ENCODE data around the gene DGLUCY. TPM values are rescaled to one million over a fixed set of nuclear protein-coding genes. Genes with fewer than 3 reads are reported as not detected.
"Not testable (repeated sequence)": the region's sequence is repeated elsewhere in the genome, so short reads cannot be mapped to it uniquely, and the experiment has no call there.

DGLUCY gene
- polyA plus RNA-seq, 1 donor = 29.4 TPM

DNA sequence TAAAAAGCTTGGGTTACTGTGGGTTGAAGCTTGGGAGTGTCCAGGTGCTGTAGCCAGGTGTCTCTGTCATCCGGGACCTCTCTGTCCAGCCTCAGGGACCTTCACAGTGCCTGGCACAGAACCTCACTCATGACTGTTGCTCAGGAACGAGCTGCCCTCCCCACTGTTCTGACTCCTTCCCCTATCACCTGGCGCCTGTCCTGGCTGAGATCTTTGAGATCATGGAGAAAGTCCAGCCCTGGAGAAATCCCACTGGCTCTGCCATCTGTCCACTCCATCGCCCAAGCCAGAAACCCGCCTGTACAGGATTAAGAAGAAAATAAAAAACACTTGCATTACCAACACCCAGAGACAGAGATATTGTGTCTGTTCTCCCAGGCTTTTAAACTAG is 53.5 kb downstream of the DGLUCY start:
- no peak for DNase-seq (ENCODE audit: low read depth)

DNA sequence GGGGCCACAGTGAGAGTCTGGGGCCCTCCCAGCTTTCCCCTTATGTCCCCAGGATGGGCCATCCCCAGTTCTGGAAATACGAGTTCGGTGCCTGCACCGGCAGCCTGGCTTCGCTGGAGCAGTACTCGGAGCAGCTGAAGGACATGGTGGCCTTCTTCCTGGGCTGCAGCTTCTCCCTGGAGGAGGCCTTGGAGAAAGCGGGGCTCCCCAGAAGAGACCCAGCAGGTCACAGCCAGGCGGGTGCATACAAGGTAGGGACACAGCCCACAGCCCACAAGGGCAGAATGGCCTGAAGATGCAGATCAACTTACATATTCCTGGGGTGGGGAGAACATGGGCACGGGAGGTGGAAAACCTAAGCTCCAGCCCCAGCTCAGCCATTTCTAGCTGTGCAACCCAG is 56.1 kb downstream of the DGLUCY start:
- no peak for DNase-seq (ENCODE audit: low read depth)

DNA sequence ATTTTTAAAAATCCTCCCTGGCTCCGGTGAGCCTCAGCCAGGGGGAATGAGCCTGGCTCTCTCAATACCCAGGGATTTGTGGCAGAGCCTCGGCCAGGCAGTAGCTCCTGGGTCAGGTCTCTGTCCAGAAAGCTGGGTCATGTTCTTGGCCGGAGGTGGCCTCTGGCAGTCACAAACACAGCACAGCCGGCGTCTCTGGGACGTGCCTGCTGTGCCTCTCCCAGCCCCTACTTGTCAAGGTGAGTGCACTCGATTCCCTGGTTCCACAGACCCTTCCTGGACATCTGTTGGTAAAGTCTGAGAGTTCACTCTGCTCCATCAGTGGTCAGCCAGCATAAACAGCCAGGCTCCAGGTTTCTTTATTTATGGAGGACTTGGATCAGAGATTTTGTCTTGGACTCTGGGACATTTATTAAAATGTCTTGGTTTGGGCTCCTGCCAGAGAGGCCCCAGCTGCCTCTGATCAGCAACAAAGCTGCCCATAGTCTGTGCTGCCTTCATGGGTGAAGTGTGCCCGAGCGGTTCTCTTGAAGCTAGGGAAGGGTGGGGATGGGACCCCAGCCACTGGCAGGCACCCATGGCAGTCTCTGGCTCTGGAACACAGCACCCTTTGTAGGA is 56.7 kb downstream of the DGLUCY start:
- DNase-seq (ENCODE audit: low read depth) = no peak

DNA sequence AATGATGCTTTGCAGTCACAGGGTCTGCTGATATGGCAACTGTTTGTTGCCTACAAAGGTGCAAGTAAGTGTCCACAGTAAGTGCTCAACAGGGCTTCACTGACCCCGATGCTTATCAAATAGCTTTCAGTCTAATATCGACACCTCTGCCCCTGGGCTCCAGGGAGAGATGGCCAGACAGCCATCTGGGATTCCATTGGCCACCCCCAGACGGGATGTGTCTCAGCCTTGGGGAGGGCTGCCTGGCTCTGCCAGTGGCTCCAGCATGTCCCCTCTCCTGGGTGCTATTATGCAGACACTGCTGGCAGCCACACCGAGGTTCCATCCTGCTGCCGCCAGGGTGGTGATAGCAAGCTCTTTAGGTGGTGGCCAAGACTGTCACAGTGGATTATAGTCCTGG is 57.4 kb downstream of the DGLUCY start:
- DNase-seq (ENCODE audit: low read depth) = no peak

DNA sequence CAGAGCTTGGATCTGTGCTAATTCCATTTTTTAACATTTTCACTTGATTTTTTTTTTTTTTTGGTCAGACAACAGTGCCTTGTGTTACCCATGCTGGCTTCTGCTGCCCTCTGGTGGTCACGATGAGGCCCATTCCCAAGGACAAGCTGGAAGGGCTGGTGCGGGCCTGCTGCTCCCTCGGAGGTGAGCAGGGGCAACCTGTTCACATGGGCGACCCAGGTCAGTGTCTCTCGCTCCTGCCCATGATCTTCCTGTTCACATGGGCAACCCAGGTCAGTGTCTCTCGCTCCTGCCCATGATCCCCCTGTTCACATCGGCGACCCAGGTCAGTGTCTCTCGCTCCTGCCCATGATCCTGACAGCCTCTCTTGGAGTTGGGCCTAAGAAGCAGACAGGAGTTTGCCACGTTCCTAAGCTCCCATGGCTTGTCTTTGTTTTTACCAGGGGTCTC is 59.4 kb downstream of the DGLUCY start:
- DNase-seq (ENCODE audit: low read depth) = peak; percentile 57

DNA sequence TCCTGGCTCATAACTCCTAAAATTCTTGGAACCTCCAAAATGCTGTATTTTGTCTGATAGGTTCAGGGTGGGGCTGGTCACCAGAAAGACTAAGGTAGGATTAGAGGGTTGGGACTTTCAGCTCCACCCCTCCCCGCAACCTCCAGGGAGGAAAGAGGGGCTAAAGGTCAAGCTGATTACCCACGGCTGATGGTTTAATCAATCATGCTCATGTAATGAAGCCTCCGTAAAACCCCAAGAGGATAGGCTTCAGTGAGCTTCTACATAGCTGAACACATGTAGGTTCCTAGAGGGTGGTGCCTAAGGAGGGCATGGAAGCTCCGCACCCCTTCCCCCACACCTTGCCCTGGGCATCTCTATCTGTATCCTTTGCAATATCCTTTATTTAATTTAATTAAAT is 60.0 kb downstream of the DGLUCY start:
- DNase-seq (ENCODE audit: low read depth) = no peak

DNA sequence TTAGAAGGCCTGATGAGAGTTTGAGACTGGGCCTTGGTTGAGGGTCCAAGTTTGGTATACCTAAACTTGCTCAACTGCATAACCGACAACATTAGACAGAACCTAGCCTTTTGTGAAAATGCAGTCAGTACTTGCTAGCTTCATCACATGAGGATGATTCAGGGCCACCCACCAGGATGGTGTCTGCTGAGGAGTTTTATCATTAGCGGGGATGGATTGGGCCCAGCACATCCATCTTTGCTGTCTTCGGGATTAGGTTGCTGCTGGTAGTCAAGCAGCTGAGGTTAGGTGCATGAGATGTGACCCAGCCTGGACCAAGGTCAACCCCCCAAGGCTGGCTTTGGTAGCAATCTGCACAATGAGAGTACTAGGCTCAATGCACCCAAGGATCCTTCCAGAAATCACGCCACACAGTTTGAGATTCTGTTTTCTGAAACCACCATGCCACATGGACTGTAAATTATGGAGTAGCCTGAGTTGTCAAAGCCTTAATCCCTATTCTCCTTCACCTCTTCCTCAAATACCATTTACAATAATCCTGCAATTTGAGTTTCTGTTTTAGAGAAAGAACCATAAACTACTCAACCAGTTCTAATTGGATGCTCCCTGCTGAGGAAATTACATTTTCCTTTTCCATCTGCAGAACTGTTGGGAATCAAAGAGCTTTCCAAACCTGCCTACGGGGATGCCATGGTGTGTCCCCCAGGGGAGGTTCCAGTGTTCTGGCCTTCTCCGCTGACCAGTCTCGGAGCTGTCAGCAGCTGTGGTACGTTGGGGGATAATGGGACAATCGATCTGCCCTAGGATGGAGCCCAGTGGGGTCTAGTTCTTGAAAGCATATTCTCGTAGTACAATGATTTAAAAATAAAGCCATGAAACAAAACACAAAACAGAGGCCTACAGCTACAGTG is 61.7 kb downstream of the DGLUCY start:
- DNase-seq (ENCODE audit: low read depth) = no peak

DNA sequence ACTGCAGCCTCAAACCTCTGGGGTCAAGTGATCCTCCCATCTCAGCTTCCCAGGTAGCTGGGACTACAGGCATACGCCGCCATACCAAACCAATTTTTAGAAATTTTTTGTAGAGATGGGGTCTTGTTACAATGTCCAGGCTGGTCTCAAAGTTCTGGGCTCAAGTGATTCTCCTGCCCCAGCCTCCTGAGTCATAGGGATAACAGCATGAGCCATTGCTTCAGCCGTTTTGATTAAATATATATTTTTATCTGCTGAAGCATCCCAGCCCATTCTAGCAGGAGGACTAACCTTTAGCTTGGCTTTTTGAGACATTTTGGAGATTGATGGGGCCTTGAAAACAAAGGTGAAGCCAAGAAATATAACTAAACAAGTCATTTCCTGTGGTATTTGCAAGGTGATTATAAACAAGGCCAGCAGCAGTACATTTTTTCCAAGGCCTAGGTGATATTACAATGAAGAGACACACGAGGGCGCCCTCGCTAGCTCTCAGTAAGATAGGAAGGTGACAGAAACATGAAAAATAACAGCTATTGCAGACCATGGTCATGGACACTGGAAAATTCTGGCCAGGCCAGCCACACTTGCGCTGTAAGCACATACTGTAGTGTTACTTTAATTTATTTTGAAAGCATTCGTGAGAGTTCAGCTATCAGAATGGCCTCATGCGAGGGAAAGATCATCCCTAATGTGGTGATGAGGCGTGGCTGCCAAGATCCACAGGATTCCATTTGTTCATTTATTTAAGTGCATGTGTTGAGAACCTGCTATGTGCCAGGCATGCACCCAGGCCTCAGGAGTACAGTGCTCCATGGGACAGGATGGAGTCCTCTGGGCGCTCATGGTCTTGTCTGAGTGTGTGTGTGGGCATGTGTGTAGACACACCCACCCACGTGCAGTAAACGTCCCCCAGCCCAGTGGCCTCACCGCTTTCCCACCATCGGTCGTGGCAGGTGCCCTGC is 63.5 kb downstream of the DGLUCY start:
- peak; percentile 24 for DNase-seq (ENCODE audit: low read depth)

DNA sequence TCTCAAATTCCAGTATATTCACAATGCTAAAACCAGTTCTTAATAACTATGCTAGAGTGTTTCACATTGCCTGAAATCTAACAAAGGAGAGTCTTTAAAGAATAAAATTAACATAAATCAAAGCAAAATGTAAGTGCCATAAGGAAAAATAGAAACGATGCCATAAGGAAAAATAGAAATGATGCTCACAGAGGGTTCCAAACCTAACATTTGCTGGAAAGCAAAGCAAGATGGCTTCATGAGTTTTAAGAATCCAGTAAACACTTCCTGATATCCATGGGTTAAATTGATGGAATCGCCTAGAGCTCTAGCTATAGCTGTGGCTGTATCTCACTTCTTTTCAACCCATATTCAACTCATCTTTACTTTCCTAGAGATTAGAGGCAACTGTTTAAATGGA is 66.7 kb downstream of the DGLUCY start:
- no peak for DNase-seq (ENCODE audit: low read depth)

DNA sequence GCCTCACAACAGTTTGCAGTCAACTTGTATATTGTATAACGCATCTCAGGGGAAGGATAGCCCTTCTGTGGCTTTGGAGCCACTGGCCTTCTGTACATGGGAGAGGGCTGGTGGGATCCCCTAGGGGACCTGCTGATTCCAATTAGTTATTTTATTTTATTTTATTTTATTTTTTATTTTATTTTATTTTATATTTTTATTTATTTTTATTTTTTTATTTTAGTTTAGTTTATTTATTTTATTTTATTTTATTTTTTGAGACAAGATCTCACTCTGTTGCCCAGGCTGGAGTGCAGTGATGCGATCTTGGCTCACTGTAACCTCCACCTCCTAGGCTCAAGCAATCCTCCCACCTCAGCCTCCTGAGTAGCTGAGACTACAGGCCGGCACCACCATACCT is 68.9 kb downstream of the DGLUCY start:
- not testable (repeated sequence) for DNase-seq (ENCODE audit: low read depth)

DNA sequence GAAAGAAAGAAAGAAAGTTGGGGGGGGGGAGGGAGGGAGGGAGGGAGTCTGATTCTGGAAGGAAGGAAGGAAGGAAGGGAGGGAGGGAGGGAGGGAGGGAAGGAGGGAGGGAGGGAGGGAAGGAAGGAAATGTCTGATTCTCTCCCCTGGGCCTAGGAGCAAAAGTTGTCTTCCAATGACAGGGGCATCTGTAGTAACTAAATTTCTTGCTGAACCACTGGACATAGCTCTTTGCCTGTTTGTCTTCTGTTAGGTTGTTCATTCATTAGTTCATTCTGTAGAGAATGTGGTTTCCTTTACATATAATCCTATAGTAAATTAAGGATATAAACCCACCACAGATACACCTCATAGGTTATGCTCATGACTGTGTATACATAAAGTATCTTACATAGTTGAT is 70.7 kb downstream of the DGLUCY start:
- DNase-seq (ENCODE audit: low read depth) = no peak

DNA sequence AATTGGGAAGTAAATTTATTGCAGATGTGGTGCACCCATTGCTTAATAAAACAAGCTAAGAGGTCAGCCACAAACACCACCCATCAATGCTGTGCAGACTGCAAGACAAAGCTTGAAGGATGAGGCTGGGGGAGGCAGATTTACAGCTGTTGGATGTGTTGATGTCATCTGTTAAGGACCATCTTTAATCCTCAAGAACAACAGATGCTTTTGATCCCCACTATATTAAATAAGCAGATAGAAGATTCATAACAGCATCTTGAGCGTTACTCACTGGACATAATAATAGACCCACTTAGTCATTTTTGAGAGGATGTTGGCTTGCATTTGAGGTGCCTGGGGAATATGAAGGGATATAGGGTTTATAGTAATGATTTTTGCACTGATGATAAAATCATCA is 71.8 kb downstream of the DGLUCY start:
- DNase-seq (ENCODE audit: low read depth) = no peak

DNA sequence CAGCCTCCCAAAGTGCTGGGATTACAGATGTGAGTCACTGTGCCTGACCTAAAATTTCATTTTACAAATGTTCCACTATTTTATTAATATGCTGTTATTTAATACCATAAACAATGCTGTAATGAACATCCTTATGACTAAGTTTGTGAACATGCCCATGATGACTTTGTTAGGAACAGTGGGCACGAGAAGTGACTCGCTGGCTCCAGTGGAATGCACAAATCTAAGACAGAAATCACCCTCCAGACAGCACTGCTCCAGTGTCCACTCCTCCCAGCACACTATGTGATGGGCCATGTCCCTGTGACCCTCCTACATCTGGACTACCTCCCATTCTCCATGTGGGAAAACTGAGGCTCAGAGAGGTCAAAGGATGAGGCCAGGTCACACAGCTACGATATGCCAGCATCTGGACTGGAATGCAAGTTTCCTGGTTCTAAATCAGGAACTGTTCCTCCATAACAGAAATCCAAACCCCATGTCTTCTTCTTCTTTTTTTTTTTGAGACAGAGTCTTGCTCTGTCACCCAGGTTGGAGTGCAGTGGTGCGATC is 72.7 kb downstream of the DGLUCY start:
- no peak for DNase-seq (ENCODE audit: low read depth)

DNA sequence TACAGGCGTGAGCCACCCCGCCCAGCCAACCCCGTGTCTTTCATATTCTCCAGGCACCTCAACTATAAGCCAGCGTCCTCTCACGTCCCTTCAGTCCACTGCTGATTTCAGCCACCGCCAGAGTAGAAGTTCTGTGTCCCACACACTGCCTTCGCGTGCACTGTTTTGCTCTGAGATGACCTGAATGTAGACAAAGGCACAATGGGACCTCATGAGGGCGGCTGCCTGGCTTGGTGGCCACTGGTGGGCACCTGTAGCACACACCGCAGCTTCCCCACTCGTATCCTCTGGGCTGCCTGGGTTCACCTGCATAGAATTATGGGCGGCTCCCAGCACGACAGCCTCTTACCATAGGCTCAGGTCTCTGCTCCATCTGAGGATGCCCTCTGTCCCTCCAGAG is 73.4 kb downstream of the DGLUCY start:
- DNase-seq (ENCODE audit: low read depth) = no peak

DNA sequence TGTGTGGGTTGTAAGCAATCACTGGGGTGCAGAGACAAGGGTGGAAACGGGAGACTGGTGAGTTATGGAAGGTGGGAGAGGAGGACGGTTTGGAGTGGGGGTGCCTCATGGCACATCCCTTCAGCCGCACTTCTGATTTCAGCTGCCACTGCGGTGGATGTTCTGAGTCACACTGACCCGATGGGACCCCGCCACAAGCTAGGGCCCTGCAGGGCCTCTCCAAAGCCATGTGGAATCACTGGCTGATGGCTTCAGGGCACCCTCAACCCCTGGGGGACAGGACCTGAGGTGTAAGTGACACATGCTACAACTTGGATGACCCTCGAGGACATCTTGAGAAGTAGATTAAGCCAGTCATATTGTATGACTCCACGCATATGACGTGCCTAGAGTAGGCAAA is 77.0 kb downstream of the DGLUCY start:
- DNase-seq (ENCODE audit: low read depth) = no peak

DNA sequence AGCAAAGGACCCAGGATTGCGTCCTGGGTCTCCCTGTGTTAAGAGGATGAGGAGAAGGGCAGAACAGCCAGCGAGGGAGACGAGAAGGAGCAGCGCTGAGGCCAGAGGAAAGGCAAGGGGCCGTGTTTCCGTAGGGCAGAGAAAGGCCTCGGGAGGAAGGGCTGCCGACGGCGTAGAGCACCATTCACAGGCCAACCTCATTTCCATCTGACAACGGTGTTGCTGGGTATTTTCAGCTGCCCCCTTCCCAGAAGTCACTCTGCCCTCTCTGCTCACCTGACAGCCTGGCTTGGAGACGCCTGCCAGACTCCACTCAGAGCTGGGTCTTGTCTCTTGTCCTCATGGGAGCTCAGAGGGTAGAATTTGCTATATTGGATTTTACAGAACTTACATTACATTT is 79.2 kb downstream of the DGLUCY start:
- no peak for DNase-seq (ENCODE audit: low read depth)

DNA sequence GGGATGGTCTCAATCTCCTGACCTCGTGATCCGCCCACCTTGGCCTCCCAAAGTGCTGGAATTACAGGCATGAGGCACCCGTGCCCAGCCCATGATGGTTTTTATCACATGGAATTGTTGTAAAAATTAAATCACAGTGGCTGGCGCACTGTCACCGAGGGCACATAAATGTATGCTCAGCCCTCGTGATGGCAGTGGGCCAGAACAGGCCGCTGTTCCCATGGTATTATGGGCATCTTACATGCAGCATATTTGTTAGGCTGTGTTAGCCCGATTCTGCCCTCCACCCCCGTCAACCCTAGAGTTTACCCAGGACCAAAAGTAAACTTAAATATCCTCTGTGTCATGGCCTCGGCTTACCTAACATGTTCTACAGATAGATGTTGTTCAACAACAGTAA is 82.0 kb downstream of the DGLUCY start:
- DNase-seq (ENCODE audit: low read depth) = no peak

DNA sequence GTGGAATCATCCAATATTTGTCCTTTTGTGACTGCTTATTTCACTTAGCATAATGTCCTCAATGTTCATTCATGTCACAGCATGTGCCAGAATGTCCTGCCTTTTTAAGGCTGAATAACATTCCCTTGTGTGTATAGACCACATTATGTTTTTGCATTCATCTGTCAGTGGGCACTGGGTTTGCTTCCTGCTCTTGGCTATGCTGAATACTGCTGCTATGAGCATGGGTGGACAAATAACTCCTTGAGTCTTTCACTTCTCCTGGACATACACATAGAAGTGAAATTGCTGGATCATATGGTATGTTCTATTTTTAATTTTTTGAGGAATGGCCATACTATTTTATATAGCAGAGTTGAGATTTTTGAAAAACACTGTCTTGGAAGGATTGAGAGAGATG is 83.8 kb downstream of the DGLUCY start:
- DNase-seq (ENCODE audit: low read depth) = no peak

DNA sequence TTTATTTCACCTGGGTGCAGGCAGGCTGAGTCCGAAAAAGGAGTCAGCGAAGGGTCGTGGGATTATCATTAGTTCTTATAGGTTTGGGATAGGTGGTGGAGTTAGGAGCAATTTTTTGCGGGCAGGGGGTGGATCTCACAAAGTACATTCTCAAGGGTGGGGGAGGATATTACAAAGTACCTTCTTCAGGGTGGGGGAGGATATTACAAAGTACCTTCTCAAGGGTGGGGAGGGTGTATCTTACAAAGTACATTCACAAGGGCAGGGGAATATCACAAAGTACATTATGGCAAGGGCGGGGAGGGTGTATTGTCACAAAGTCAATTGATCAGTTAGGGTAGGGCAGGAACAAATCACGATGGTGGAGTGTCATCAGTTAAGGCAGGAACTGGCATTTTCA is 86.9 kb downstream of the DGLUCY start:
- DNase-seq (ENCODE audit: low read depth) = not testable (repeated sequence)

DNA sequence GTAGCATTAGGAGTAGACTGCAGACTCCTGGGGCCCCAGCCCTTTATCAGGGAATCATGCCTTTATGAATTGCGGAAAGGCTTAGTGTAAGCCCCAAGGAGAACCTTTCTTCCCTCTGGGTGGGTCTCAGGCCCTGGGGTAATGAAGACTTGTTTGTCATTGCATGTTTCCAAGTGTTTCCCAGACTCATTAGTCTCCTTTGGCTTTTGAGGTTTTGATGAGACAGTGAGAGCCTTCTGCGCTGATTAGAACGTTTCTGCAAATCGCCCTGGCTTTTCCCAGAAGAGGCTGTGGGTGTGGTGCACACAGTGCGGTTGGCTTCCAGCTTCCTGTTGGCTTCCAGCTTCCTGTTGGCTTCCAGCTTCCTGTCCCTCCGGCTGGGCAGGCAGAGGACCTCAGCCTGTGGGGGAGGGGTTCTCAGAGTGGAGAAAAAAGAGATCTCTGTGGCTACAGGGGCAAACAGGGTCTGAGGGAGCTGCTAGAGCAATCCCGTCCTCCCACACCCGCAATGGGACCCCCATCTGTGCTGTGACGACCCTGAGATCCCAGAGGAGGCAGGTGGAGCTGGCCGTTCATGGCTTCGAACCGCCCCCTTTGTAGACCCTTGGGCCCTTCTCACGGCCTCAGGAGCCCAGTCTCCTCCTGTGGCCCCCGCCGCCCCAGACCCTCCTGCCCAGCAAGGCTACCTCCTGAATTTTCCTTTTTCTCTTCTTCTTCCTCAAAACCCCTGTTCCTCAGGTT is 88.5 kb downstream of the DGLUCY start:
- DNase-seq (ENCODE audit: low read depth) = no peak

DNA sequence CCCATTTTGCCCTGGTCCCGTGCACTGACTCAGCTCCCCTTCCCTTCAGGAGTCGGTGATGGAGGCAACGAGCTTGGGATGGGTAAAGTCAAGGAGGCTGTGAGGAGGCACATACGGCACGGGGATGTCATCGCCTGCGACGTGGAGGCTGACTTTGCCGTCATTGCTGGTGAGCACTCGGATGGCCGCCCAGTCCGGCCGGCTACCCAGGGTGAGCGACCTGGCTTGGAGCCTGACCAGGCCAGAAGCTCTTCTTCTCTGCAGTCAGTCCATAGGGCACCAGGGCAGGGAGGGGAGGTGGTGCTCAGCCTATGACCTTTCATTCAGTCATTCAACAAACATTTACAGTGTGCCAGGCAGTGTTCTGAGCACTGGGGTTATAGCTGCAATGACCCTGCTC is 90.8 kb downstream of the DGLUCY start:
- DNase-seq (ENCODE audit: low read depth) = no peak

All from forelimb muscle (tissue), 1 donor.